IMR-90 (cell line): ENCODE measurements around the gene MYO3B.

Experiments used
- BHLHE40 ChIP-seq: fragments of 150-350 bp; IDR thresholded peaks from 2 replicates; pipeline ENCODE4 v1.6.1; 2016; ENCODE audit warnings: mild to moderate bottlenecking, low read depth, low read length
- CEBPB ChIP-seq: IDR thresholded peaks from 2 replicates; pipeline ENCODE4 v1.6.1; 2012; ENCODE audit warnings: low read depth, low read length, improper control_type of control experiment
- CHD1 ChIP-seq: IDR thresholded peaks from 2 replicates; pipeline ENCODE4 v1.6.1; 2012; ENCODE audit warnings: low read depth, low read length, improper control_type of control experiment
- CTCF ChIP-seq: conservative IDR thresholded peaks from 2 replicates; pipeline ENCODE4 v1.5.1; 2012; ENCODE audit warnings: mild to moderate bottlenecking, low read depth, low read length, improper control_type of control experiment
- ELK1 ChIP-seq: fragments of 150-350 bp; IDR thresholded peaks from 2 replicates; pipeline ENCODE4 v1.6.1; 2016; ENCODE audit warnings: low read depth, mild to moderate bottlenecking, low read length, moderate library complexity, borderline replicate concordance
- MAZ ChIP-seq: IDR thresholded peaks from 2 replicates; pipeline ENCODE4 v1.6.1; 2012; ENCODE audit warnings: low read depth, mild to moderate bottlenecking, low read length, improper control_type of control experiment, moderate library complexity, borderline replicate concordance
- MXI1 ChIP-seq: IDR thresholded peaks from 2 replicates; pipeline ENCODE4 v1.6.1; 2012; ENCODE audit warnings: low read depth, mild to moderate bottlenecking, low read length, moderate library complexity, borderline replicate concordance
- NFE2L2 ChIP-seq: fragments of 150-350 bp; IDR thresholded peaks from 2 replicates; pipeline ENCODE4 v1.6.1; 2016; ENCODE audit warnings: low read depth, mild to moderate bottlenecking, low read length
- POLR2A ChIP-seq: IDR thresholded peaks from 2 replicates; pipeline ENCODE4 v1.6.1; 2012; ENCODE audit warnings: mild to moderate bottlenecking, low read depth, low read length
- RAD21 ChIP-seq: IDR thresholded peaks from 2 replicates; pipeline ENCODE4 v1.6.1; 2012; ENCODE audit warnings: low read length, improper control_type of control experiment
- RFX5 ChIP-seq: IDR thresholded peaks from 2 replicates; pipeline ENCODE4 v1.8.0; 2012; ENCODE audit warnings: low read depth, mild to moderate bottlenecking, low read length, moderate library complexity
- SMC3 ChIP-seq: fragments of 150-350 bp; IDR thresholded peaks from 2 replicates; pipeline ENCODE4 v1.6.1; 2016; ENCODE audit warnings: low read depth, mild to moderate bottlenecking, antibody characterized with exemption, low read length, moderate library complexity
- TF ChIP-seq, protein P1 (sequence below): fragments of 150-350 bp; IDR thresholded peaks from 2 replicates; pipeline ENCODE4 v1.6.1; 2017; ENCODE audit warnings: mild to moderate bottlenecking, antibody characterized with exemption, low read length, low read depth

- TF ChIP-seq CTCF = no peak
- no peak for TF ChIP-seq BHLHE40
- no peak for TF ChIP-seq POLR2A
- no peak for TF ChIP-seq CHD1
- TF ChIP-seq, protein P1, sequence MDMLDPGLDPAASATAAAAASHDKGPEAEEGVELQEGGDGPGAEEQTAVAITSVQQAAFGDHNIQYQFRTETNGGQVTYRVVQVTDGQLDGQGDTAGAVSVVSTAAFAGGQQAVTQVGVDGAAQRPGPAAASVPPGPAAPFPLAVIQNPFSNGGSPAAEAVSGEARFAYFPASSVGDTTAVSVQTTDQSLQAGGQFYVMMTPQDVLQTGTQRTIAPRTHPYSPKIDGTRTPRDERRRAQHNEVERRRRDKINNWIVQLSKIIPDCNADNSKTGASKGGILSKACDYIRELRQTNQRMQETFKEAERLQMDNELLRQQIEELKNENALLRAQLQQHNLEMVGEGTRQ = no peak
- TF ChIP-seq RAD21 = no peak
- TF ChIP-seq ELK1 = no peak
- no peak for TF ChIP-seq SMC3
- TF ChIP-seq MAZ = no peak
- TF ChIP-seq RFX5 = no peak
- TF ChIP-seq MXI1 = no peak
- TF ChIP-seq CEBPB = no peak
- TF ChIP-seq NFE2L2 = no peak
These were observed 173.2 kb downstream of the MYO3B start for GRCh38 chr2:170350929-170351826.
